ENCODE measurements around the gene MAGEA11.
"Not testable (repeated sequence)": the region's sequence is repeated elsewhere in the genome, so short reads cannot be mapped to it uniquely, and the experiment has no call there.

The MAGEA11 gene

DNA sequence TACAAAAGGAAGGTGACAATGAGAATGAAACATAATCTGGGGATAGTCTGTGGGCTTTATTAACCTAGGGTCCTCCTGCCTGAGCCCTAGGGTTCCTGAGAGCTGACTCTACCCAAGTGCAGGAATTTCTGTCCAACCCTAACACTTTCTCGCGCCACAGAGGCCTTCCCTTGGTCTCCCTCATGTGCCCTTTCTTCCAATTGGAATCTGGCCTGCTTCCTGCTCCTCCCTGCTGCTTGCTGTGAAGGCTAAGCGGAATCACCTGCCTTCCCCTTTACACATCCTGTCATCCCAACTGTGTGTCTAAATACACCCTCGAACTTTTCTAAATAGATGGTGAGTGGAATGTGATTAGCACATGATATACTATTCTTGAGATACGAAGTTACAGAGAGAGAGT, 5.9 kb downstream of the MAGEA11 start:
- Histone ChIP-seq H3K9ac (ENCODE audit: low read length) (no peak overlapping the region), H3K27ac (ENCODE audit: low read length) (no peak overlapping the region), H3K9me3 (replicated peaks; ENCODE audit: insufficient read depth, low read length) (no peaks in the 10 kb centered on the region), H4K20me1 (ENCODE audit: insufficient read depth, low read length) (no peaks in the 10 kb centered on the region), H3K4me1 (ENCODE audit: low read length) (no peaks in the 10 kb centered on the region), H2AFZ (ENCODE audit: low read length) (no peak overlapping the region), H3F3A (ENCODE audit: insufficient read depth, low read length) (no peaks in the 10 kb centered on the region), H3K79me2 (ENCODE audit: low read length) (no peaks in the 10 kb centered on the region), H3K4me3 (ENCODE audit: low read length) (no peak overlapping the region), H3K4me2 (ENCODE audit: low read depth, low read length) (no peak overlapping the region), H3K36me3 (replicated peaks; ENCODE audit: insufficient read depth, low read length) (no peaks in the 10 kb centered on the region), H3K9me2 (replicated peaks; ENCODE audit: insufficient read depth, low read length) (no peaks in the 10 kb centered on the region), H3K27me3 (replicated peaks; ENCODE audit: insufficient read depth, low read length) (no peaks in the 10 kb centered on the region)
- DNase-seq, result no peak
- no peak for TF ChIP-seq EZH2 (optimal IDR thresholded peaks at IDR 0.05; ENCODE audit: low read depth, low read length)
- no peak for TF ChIP-seq EZH2phosphoT487 (IDR thresholded peaks at IDR 0.05; ENCODE audit: low read length)
- TF ChIP-seq, protein P1, sequence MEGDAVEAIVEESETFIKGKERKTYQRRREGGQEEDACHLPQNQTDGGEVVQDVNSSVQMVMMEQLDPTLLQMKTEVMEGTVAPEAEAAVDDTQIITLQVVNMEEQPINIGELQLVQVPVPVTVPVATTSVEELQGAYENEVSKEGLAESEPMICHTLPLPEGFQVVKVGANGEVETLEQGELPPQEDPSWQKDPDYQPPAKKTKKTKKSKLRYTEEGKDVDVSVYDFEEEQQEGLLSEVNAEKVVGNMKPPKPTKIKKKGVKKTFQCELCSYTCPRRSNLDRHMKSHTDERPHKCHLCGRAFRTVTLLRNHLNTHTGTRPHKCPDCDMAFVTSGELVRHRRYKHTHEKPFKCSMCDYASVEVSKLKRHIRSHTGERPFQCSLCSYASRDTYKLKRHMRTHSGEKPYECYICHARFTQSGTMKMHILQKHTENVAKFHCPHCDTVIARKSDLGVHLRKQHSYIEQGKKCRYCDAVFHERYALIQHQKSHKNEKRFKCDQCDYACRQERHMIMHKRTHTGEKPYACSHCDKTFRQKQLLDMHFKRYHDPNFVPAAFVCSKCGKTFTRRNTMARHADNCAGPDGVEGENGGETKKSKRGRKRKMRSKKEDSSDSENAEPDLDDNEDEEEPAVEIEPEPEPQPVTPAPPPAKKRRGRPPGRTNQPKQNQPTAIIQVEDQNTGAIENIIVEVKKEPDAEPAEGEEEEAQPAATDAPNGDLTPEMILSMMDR (IDR thresholded peaks at IDR 0.05; ENCODE audit: low read length), result no peak

DNA sequence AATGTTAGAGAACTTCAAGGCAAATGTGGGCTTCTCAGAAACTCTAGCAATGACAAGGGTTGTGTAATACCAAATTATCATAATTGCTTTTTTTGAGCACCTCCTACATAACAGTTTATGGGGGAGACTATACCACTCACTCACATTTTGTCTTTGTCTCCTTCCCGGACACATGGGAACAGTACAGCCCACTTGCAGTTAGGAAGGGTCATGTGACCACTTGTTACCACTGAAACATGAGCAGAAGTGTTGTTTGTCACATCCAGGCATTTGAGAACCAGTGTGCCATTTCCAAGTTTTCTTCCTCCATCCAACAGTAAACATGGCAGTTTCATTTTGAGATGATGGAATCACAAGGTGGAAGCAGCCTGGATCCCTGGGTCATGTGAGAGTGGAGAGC, 6.9 kb downstream of the MAGEA11 start:
- Histone ChIP-seq H4K20me1 (ENCODE audit: insufficient read depth, low read length) (no peaks in the 10 kb centered on the region), H3K4me3 (ENCODE audit: low read length) (no peak overlapping the region), H3K4me2 (ENCODE audit: low read depth, low read length) (no peak overlapping the region), H3K9me3 (replicated peaks; ENCODE audit: insufficient read depth, low read length) (no peaks in the 10 kb centered on the region), H3K27ac (ENCODE audit: low read length) (no peak overlapping the region), H3K79me2 (ENCODE audit: low read length) (no peaks in the 10 kb centered on the region), H3K9me2 (replicated peaks; ENCODE audit: insufficient read depth, low read length) (no peaks in the 10 kb centered on the region), H3F3A (ENCODE audit: insufficient read depth, low read length) (no peaks in the 10 kb centered on the region), H3K4me1 (ENCODE audit: low read length) (no peaks in the 10 kb centered on the region), H3K36me3 (replicated peaks; ENCODE audit: insufficient read depth, low read length) (no peaks in the 10 kb centered on the region), H3K27me3 (replicated peaks; ENCODE audit: insufficient read depth, low read length) (no peaks in the 10 kb centered on the region), H3K9ac (ENCODE audit: low read length) (no peak overlapping the region), H2AFZ (ENCODE audit: low read length) (no peak overlapping the region)
- DNase-seq, result no peak
- TF ChIP-seq EZH2 (optimal IDR thresholded peaks at IDR 0.05; ENCODE audit: low read depth, low read length), result no peak
- TF ChIP-seq, protein P1 (IDR thresholded peaks at IDR 0.05; ENCODE audit: low read length), result no peak
- TF ChIP-seq EZH2phosphoT487 (IDR thresholded peaks at IDR 0.05; ENCODE audit: low read length), result no peak

DNA sequence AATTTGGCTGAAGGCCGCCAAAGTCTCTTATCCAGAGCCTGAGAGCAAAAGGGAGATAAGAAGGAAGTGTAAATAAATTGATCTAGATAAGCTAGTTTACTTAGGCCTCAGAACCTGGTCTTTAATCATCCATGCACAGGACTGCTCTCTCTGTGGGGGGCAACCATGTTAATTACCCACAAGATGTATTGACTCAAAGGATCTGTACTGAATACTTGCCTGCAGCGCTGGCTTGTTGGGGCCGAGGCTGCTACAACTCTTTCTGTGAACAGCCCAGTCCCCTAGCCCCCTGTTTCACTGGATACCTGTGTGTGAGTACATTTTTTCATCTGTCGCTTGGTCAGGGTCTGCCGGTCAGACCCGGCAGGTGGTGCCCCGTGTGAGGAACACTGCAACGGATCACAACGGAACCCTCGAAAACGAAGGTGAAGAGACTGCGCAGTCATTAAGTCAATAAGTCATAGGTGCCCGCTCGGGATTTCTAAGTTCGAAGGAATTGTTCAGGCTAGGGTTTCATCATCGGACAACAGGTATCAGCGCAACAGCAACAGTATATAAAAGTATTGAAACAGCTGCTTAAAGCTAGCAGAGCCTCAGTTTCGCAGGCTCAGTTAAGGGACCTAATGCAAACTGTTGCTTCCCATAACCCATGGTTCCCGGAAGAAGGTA, 8.3 kb downstream of the MAGEA11 start:
- H3K9me3 ChIP-seq (replicated peaks; ENCODE audit: insufficient read depth, low read length), result no peaks in the 10 kb centered on the region
- no peaks in the 10 kb centered on the region for H3K4me1 ChIP-seq (ENCODE audit: low read length)
- H3K27me3 ChIP-seq (replicated peaks; ENCODE audit: insufficient read depth, low read length), result no peaks in the 10 kb centered on the region
- no peak overlapping the region for H2AFZ ChIP-seq (ENCODE audit: low read length)
- H3K9me2 ChIP-seq (replicated peaks; ENCODE audit: insufficient read depth, low read length), result no peaks in the 10 kb centered on the region
- no peak overlapping the region for H3K4me2 ChIP-seq (ENCODE audit: low read depth, low read length)
- no peaks in the 10 kb centered on the region for H4K20me1 ChIP-seq (ENCODE audit: insufficient read depth, low read length)
- H3K27ac ChIP-seq (ENCODE audit: low read length), result no peak overlapping the region
- H3F3A ChIP-seq (ENCODE audit: insufficient read depth, low read length), result no peaks in the 10 kb centered on the region
- H3K79me2 ChIP-seq (ENCODE audit: low read length), result no peaks in the 10 kb centered on the region
- no peak overlapping the region for H3K4me3 ChIP-seq (ENCODE audit: low read length)
- TF ChIP-seq EZH2phosphoT487 (IDR thresholded peaks at IDR 0.05; ENCODE audit: low read length), result no peak
- TF ChIP-seq, protein P1 (IDR thresholded peaks at IDR 0.05; ENCODE audit: low read length), result no peak
- TF ChIP-seq EZH2 (optimal IDR thresholded peaks at IDR 0.05; ENCODE audit: low read depth, low read length), result no peak
- no peak for DNase-seq
- no peak overlapping the region for H3K9ac ChIP-seq (ENCODE audit: low read length)
- H3K36me3 ChIP-seq (replicated peaks; ENCODE audit: insufficient read depth, low read length), result no peaks in the 10 kb centered on the region

DNA sequence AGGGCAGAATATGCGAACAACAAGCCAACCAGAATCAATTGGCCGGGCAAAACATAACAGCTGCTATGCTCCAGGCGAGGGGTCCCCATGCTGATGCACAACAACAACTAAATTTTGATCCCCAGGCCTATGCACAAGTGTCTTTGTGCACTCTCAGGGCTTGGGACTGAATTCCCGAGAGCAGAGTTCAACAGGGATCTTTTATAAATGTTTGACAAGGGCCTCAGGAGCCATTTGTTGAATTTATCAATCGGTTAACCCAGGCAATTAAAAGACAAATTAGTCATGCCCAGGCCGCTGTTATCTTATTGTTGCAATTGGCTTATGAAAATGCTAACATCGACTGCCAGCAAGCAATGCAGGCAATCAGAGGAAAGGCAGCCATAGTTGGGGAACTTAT, 9.4 kb downstream of the MAGEA11 start:
- H3K4me1 ChIP-seq (ENCODE audit: low read length); H3K79me2 ChIP-seq (ENCODE audit: low read length); H3K9me2 ChIP-seq (replicated peaks; ENCODE audit: insufficient read depth, low read length); DNase-seq; H3K27me3 ChIP-seq (replicated peaks; ENCODE audit: insufficient read depth, low read length); H3K36me3 ChIP-seq (replicated peaks; ENCODE audit: insufficient read depth, low read length); H3K27ac ChIP-seq (ENCODE audit: low read length); H3K9ac ChIP-seq (ENCODE audit: low read length); H3K4me2 ChIP-seq (ENCODE audit: low read depth, low read length); H2AFZ ChIP-seq (ENCODE audit: low read length); H3K9me3 ChIP-seq (replicated peaks; ENCODE audit: insufficient read depth, low read length); H3F3A ChIP-seq (ENCODE audit: insufficient read depth, low read length); H3K4me3 ChIP-seq (ENCODE audit: low read length); H4K20me1 ChIP-seq (ENCODE audit: insufficient read depth, low read length): not testable (repeated sequence)

Measured in MM.1S (cell line).